Right cardiac atrium (tissue), 5 donors: ENCODE measurements around the gene LMNTD2. TPM values are rescaled to one million over a fixed set of nuclear protein-coding genes. Genes with fewer than 3 reads are reported as not detected.
"Not testable (repeated sequence)": the region's sequence is repeated elsewhere in the genome, so short reads cannot be mapped to it uniquely, and the experiment has no call there.

Source experiments
- ATAC-seq, 2 donors: fragments of 200-7000 bp; cut with Tn5 transposase; one replicate each; pipeline versions ENCODE4 v1.8.0 to v1.9.1; 2020; ENCODE audit warnings: moderate library complexity in 2 of 2, mild to moderate bottlenecking in 1 of 2
- DNase-seq, 3 donors: peaks; one replicate each; pipeline ENCODE4 v3.0.0-alpha.2; 2020
- H3K27ac ChIP-seq: one replicate; pipeline ENCODE4 v1.5.1; 2013; ENCODE audit warnings: mild to moderate bottlenecking, low read length, control low read depth, moderate library complexity
- H3K27me3 ChIP-seq: one replicate; pipeline ENCODE4 v1.6.1; 2013; ENCODE audit not compliant: control insufficient read depth, insufficient read depth
- H3K4me1 ChIP-seq: one replicate; pipeline ENCODE4 v1.6.1; 2013; ENCODE audit warnings: low read length; ENCODE audit not compliant: control insufficient read depth, insufficient read depth
- H3K4me3 ChIP-seq: one replicate; pipeline ENCODE4 v1.5.1; 2013; ENCODE audit warnings: low read length, control low read depth
- H3K9me3 ChIP-seq: one replicate; pipeline ENCODE4 v1.6.1; 2013; ENCODE audit warnings: low read length; ENCODE audit not compliant: control insufficient read depth
- WGBS: extraction: QIAGEN DNeasy Blood & Tissue Kit; methylation state at CpG from one replicate; pipeline ENCODE4 v1.1.7; 2013; 5-methylcytosine and 5-hydroxymethylcytosine counted together
- intact Hi-C, 4 donors: fragments of 100-400 bp; cut with DNase I; formaldehyde crosslinking; loops; one replicate each; pipeline versions ENCODE4 v1.11.0 to v1.14.0; 2022 to 2023
- polyA plus RNA-seq: library from polyadenylated mRNA; stranded (reverse); fragments of 200-250 nt; gene quantifications from one replicate; pipeline ENCODE4 v1.2.3, GENCODE V29; 2013
- total RNA-seq, 4 donors: library from RNA; stranded (reverse); fragmentation: NEBNext Ultra II Directional; extraction: Animal tissue kit (Norgen Biotek cat#: 25700); gene quantifications; one replicate each; pipeline ENCODE4 v1.2.1, GENCODE V29; 2021
- donor health status: healthy with polysubstance abuse.
- donor health status: DM: no; HTN: yes; CAD: no.
- donor health status: DM: no; HTN: no; CAD: no.
- donor health status: DM: no; HTN: yes; CAD: no; lungs with severe emphysema.
- donor health status: DM: yes; HTN: yes; CAD: no.

The LMNTD2 gene
- total and polyA plus RNA-seq, 5 donors, result 0.50 to 1.4 (median 0.66) TPM

- Histone ChIP-seq H3K27me3 (no peaks in the 10 kb centered on the region), H3K9me3 (no peaks in the 10 kb centered on the region), H3K27ac (no peak overlapping the region), H3K4me3 (no peak overlapping the region), H3K4me1 (no peaks in the 10 kb centered on the region)
- no peak for ATAC-seq
- intact Hi-C loops, result no loop called here
- DNase-seq, result peak in 1 of 3 donors; percentile 52
- WGBS, result 77% methylated on average over 18 of the region's 18 CpGs
Observed at GRCh38 chr11:529728-530411, 30.7 kb downstream of the LMNTD2 start.

GRCh38 chr11:528815-529727 lies 31.5 kb downstream of the LMNTD2 start:
- peak in 1 of 3 donors; percentile 53 for DNase-seq

GRCh38 chr11:528166-528814 lies 32.2 kb downstream of the LMNTD2 start:
- no peak overlapping the region for H3K27ac ChIP-seq

More at GRCh38 chr11:528815-529727, 31.5 kb downstream of the LMNTD2 start:
- H3K27me3 ChIP-seq, result no peaks in the 10 kb centered on the region
- 67% methylated on average over 29 of the region's 29 CpGs for WGBS
- no peaks in the 10 kb centered on the region for H3K9me3 ChIP-seq
- intact Hi-C loops, result no loop called here
- no peak overlapping the region for H3K27ac ChIP-seq
- H3K4me3 ChIP-seq, result no peak overlapping the region
- H3K4me1 ChIP-seq, result no peaks in the 10 kb centered on the region
- peak in 1 of 2 donors; percentile 10 for ATAC-seq

GRCh38 chr11:526192-526591 lies 34.3 kb downstream of the LMNTD2 start:
- no peak for DNase-seq
- intact Hi-C loops, result no loop called here
- 82% methylated on average over 17 of the region's 17 CpGs for WGBS

More at GRCh38 chr11:528166-528814, 32.2 kb downstream of the LMNTD2 start:
- Histone ChIP-seq H3K4me1 (no peaks in the 10 kb centered on the region), H3K9me3 (no peaks in the 10 kb centered on the region), H3K4me3 (no peak overlapping the region), H3K27me3 (no peaks in the 10 kb centered on the region)
- intact Hi-C loops, result no loop called here
- ATAC-seq, result no peak
- WGBS, result 77% methylated on average over 30 of the region's 30 CpGs
- DNase-seq, result no peak

GRCh38 chr11:521177-521688 lies 39.3 kb downstream of the LMNTD2 start:
- no peak overlapping the region for H3K4me3 ChIP-seq
- H3K9me3 ChIP-seq, result no peaks in the 10 kb centered on the region
- H3K27me3 ChIP-seq, result no peaks in the 10 kb centered on the region
- intact Hi-C loops, result no loop called here
- no peaks in the 10 kb centered on the region for H3K4me1 ChIP-seq
- 88% methylated on average over 10 of the region's 10 CpGs for WGBS
- no peak for DNase-seq
- ATAC-seq, result no peak
- H3K27ac ChIP-seq, result no peak overlapping the region

More at GRCh38 chr11:526192-526591, 34.3 kb downstream of the LMNTD2 start:
- no peaks in the 10 kb centered on the region for H3K4me1 ChIP-seq
- H3K9me3 ChIP-seq, result no peaks in the 10 kb centered on the region
- ATAC-seq, result no peak
- H3K27me3 ChIP-seq, result no peaks in the 10 kb centered on the region
- H3K4me3 ChIP-seq, result no peak overlapping the region
- no peak overlapping the region for H3K27ac ChIP-seq

GRCh38 chr11:520428-521176 lies 39.9 kb downstream of the LMNTD2 start:
- WGBS, result 93% methylated on average over 39 of the region's 39 CpGs
- ATAC-seq (no peak), DNase-seq (peak in 2 of 3 donors; percentile 53 to 62)
- H3K4me3 ChIP-seq, result no peak overlapping the region
- intact Hi-C loops, result no loop called here
- H3K27me3 ChIP-seq, result no peaks in the 10 kb centered on the region
- H3K4me1 ChIP-seq, result no peaks in the 10 kb centered on the region
- H3K9me3 ChIP-seq, result no peaks in the 10 kb centered on the region
- no peak overlapping the region for H3K27ac ChIP-seq

GRCh38 chr11:518463-519202 lies 41.9 kb downstream of the LMNTD2 start:
- H3K27ac ChIP-seq, result no peak overlapping the region
- no peaks in the 10 kb centered on the region for H3K4me1 ChIP-seq
- no peaks in the 10 kb centered on the region for H3K9me3 ChIP-seq
- WGBS, result 7% methylated on average over 74 of the region's 74 CpGs
- intact Hi-C loops, result no loop called here
- no peaks in the 10 kb centered on the region for H3K27me3 ChIP-seq
- DNase-seq (peak; percentile 94 to 95 (median 95)), ATAC-seq (peak; percentile 97)
- H3K4me3 ChIP-seq, result peak overlapping the region; percentile 11

GRCh38 chr11:516918-517685 lies 43.4 kb downstream of the LMNTD2 start:
- H3K9me3 ChIP-seq, H3K4me1 ChIP-seq, H3K27me3 ChIP-seq, ATAC-seq, H3K4me3 ChIP-seq, intact Hi-C loops, H3K27ac ChIP-seq: not testable (repeated sequence)
- DNase-seq, result peak in 2 of 3 donors; percentile 60 to 73
- 97% methylated on average over 43 of the region's 43 CpGs for WGBS

GRCh38 chr11:516400-516799 lies 44.1 kb downstream of the LMNTD2 start:
- Histone ChIP-seq H3K27me3 (no peaks in the 10 kb centered on the region), H3K4me1 (no peaks in the 10 kb centered on the region), H3K27ac (no peak overlapping the region), H3K4me3 (no peak overlapping the region), H3K9me3 (no peaks in the 10 kb centered on the region)
- DNase-seq (no peak), ATAC-seq (no peak)
- intact Hi-C loops, result no loop called here
- WGBS, result 95% methylated on average over 4 of the region's 4 CpGs
